H1 (cell line): Measurements from ENCODE around the gene DHRS1. TPM values are rescaled to one million over a fixed set of nuclear protein-coding genes. Genes with fewer than 3 reads are reported as not detected.

Experiments
- CTCF ChIA-PET: fragments of 300-600 bp; sonication (Branson Sonifier 250); formaldehyde crosslinking; loops from one replicate; lab custom pipeline; 2021; ENCODE audit not compliant: partially characterized antibody; lab: Charles Lee
- POLR2A ChIA-PET: fragments of 300-600 bp; sonication (Branson Sonifier 250); formaldehyde crosslinking; loops from one replicate; lab custom pipeline; 2021; ENCODE audit warnings: inconsistent platforms; ENCODE audit not compliant: partially characterized antibody; lab: Charles Lee
- DNase-seq, 2 experiments: peaks; one replicate each; pipeline versions ENCODE4 v3.0.0 to v3.0.0-alpha.2; 2010 to 2022; ENCODE audit warnings: low spot score in 2 of 2, low read depth in 1 of 2, mixed read lengths in 1 of 2
- FAIRE-seq: peaks from 2 replicates; lab custom pipeline; 2011; peaks lifted over from hg19 to GRCh38; lab: Jason Lieb, UNC
- H2AFZ ChIP-seq: 2 replicates; pipeline ENCODE4 v1.8.1; 2012; ENCODE audit warnings: low read length, inconsistent platforms
- H2AK5ac ChIP-seq: 2 replicates; pipeline ENCODE4 v1.6.1; 2013; ENCODE audit warnings: low read depth, low read length
- H2BK120ac ChIP-seq: replicated peaks from 2 replicates; pipeline ENCODE3; 2013; ENCODE audit warnings: low read depth, low read length, inconsistent platforms
- H2BK12ac ChIP-seq: 2 replicates; pipeline ENCODE4 v1.6.1; 2013; ENCODE audit warnings: low read depth, low read length
- H2BK15ac ChIP-seq: 2 replicates; pipeline ENCODE4 v1.6.1; 2013; ENCODE audit warnings: low read length
- H2BK20ac ChIP-seq: 2 replicates; pipeline ENCODE4 v1.6.1; 2013; ENCODE audit warnings: low read length
- H2BK5ac ChIP-seq: 2 replicates; pipeline ENCODE4 v1.6.1; 2013; ENCODE audit warnings: low read depth, low read length
- H3K14ac ChIP-seq: 2 replicates; pipeline ENCODE4 v1.6.1; 2013; ENCODE audit warnings: inconsistent platforms; ENCODE audit not compliant: insufficient read length
- H3K18ac ChIP-seq: 2 replicates; pipeline ENCODE4 v1.6.1; 2013; ENCODE audit warnings: low read length; ENCODE audit errors: extremely low read depth
- H3K23ac ChIP-seq: 2 replicates; pipeline ENCODE4 v1.6.1; 2013; ENCODE audit warnings: inconsistent platforms; ENCODE audit not compliant: insufficient read length
- H3K23me2 ChIP-seq: 2 replicates; pipeline ENCODE4 v1.6.1; 2013; ENCODE audit warnings: low read depth, low read length
- H3K27ac ChIP-seq: 2 replicates; pipeline ENCODE4 v1.6.1; 2011; ENCODE audit warnings: low read depth, low read length, inconsistent platforms
- H3K27me3 ChIP-seq, 4 experiments: replicated peaks in 1 of 4; 1 replicate in 1 of 4; 2 replicates in 3 of 4; pipeline versions ENCODE4 v1.6.1 to v1.8.1; 2011 to 2013; ENCODE audit warnings: low read length in 3 of 4, mild to moderate bottlenecking in 3 of 4, inconsistent platforms in 2 of 4, mixed read lengths in 2 of 4, moderate library complexity in 1 of 4; ENCODE audit not compliant: control insufficient read depth in 3 of 4, insufficient read depth in 3 of 4; ENCODE audit errors: extremely low read depth in 1 of 4
- H3K36me3 ChIP-seq, 4 experiments: 2 replicates each; pipeline versions ENCODE4 v1.6.1 to v1.8.1; 2011 to 2013; ENCODE audit warnings: mild to moderate bottlenecking in 4 of 4, low read length in 3 of 4, moderate library complexity in 2 of 4, control low read depth in 1 of 4, inconsistent platforms in 1 of 4; ENCODE audit not compliant: insufficient read depth in 4 of 4, control insufficient read depth in 2 of 4
- H3K4ac ChIP-seq: replicated peaks from 2 replicates; pipeline ENCODE3; 2013; ENCODE audit warnings: low read length, low read depth, mixed read lengths, inconsistent platforms; ENCODE audit not compliant: insufficient read length
- H3K4me1 ChIP-seq, 4 experiments: replicated peaks in 1 of 4; 1 replicate in 1 of 4; 2 replicates in 3 of 4; pipeline versions ENCODE4 v1.6.1 to v1.8.1; 2011 to 2013; ENCODE audit warnings: low read length in 3 of 4, inconsistent platforms in 2 of 4, mixed read lengths in 1 of 4; ENCODE audit not compliant: insufficient read depth in 4 of 4, control insufficient read depth in 3 of 4
- H3K4me2 ChIP-seq, 2 experiments: 2 replicates each; pipeline versions ENCODE4 v1.6.1 to v1.8.1; 2011 to 2013; ENCODE audit warnings: low read depth in 2 of 2, low read length in 2 of 2, control low read depth in 1 of 2, inconsistent platforms in 1 of 2, mild to moderate bottlenecking in 1 of 2; ENCODE audit not compliant: insufficient read depth in 1 of 2
- H3K4me3 ChIP-seq, 4 experiments: fragments of 200-600, 300-600 bp in 1 of 4; sonication (generic), shearing (Covaris generic), sonication (Bioruptor Twin) in 1 of 4; 2 replicates each; pipeline versions ENCODE4 v1.5.1 to v1.8.1; 2011 to 2016; ENCODE audit warnings: low read length in 4 of 4, low read depth in 3 of 4, control low read depth in 2 of 4, inconsistent platforms in 2 of 4, mild to moderate bottlenecking in 2 of 4, mixed read lengths in 1 of 4, moderate library complexity in 1 of 4; ENCODE audit not compliant: insufficient read depth in 2 of 4; ENCODE audit errors: extremely low read depth in 1 of 4
- H3K56ac ChIP-seq: replicated peaks from 2 replicates; pipeline ENCODE3; 2013; ENCODE audit warnings: low read depth, mild to moderate bottlenecking, mixed read lengths, low read length, inconsistent platforms; ENCODE audit not compliant: insufficient read length
- H3K79me1 ChIP-seq: 2 replicates; pipeline ENCODE4 v1.6.1; 2013; ENCODE audit warnings: low read depth, low read length, control low read depth
- H3K79me2 ChIP-seq, 2 experiments: 2 replicates each; pipeline versions ENCODE4 v1.6.1 to v1.8.1; 2012 to 2013; ENCODE audit warnings: low read length in 2 of 2, mild to moderate bottlenecking in 2 of 2, inconsistent platforms in 1 of 2; ENCODE audit not compliant: insufficient read depth in 2 of 2, control insufficient read depth in 1 of 2
- H3K9ac ChIP-seq, 4 experiments: replicated peaks in 1 of 4; 1 replicate in 1 of 4; 2 replicates in 3 of 4; pipeline versions ENCODE4 v1.6.1 to v1.8.1; 2011 to 2013; ENCODE audit warnings: low read depth in 3 of 4, low read length in 3 of 4, control low read depth in 2 of 4, mild to moderate bottlenecking in 2 of 4, moderate library complexity in 2 of 4, inconsistent platforms in 1 of 4; ENCODE audit errors: extremely low read depth in 1 of 4
- H3K9me3 ChIP-seq, 2 experiments: 2 replicates each; pipeline versions ENCODE4 v1.6.1 to v1.8.1; 2012 to 2013; ENCODE audit warnings: mild to moderate bottlenecking in 2 of 2, moderate library complexity in 2 of 2, control low read depth in 1 of 2, inconsistent platforms in 1 of 2, low read depth in 1 of 2, low read length in 1 of 2, mixed read lengths in 1 of 2; ENCODE audit not compliant: insufficient read depth in 2 of 2
- H4K20me1 ChIP-seq, 2 experiments: replicated peaks in 1 of 2; 2 replicates each; pipeline versions ENCODE3 to v1.8.1; 2011 to 2013; ENCODE audit warnings: inconsistent platforms in 2 of 2, low read length in 2 of 2, mild to moderate bottlenecking in 1 of 2; ENCODE audit not compliant: insufficient read depth in 2 of 2, control insufficient read depth in 1 of 2
- H4K5ac ChIP-seq: 2 replicates; pipeline ENCODE4 v1.6.1; 2013; ENCODE audit warnings: low read length, low read depth, mixed read lengths, inconsistent platforms; ENCODE audit not compliant: insufficient read length
- H4K8ac ChIP-seq: 2 replicates; pipeline ENCODE4 v1.8.0; 2013; ENCODE audit warnings: mild to moderate bottlenecking, moderate library complexity, low read length, inconsistent platforms; ENCODE audit not compliant: insufficient read depth; ENCODE audit errors: extremely low read depth
- H4K91ac ChIP-seq: replicated peaks from 2 replicates; pipeline ENCODE3; 2013; ENCODE audit warnings: low read length, mixed read lengths, inconsistent platforms; ENCODE audit not compliant: insufficient read length
- ASH2L ChIP-seq: fragments of 200-600, 300-600 bp; sonication (generic); IDR thresholded peaks from one replicate; pipeline ENCODE4 v1.7.1; 2017; ENCODE audit warnings: low read length
- CHD1 ChIP-seq: IDR thresholded peaks from 2 replicates; pipeline ENCODE4 v1.6.1; 2012; ENCODE audit warnings: low read depth, low read length, improper control_type of control experiment
- FOSL1 ChIP-seq: IDR thresholded peaks from 2 replicates; pipeline ENCODE4 v1.6.1; 2011; ENCODE audit warnings: mild to moderate bottlenecking, low read depth, low read length, moderate library complexity; ENCODE audit not compliant: insufficient read depth
- GABPA ChIP-seq: IDR thresholded peaks from 2 replicates; pipeline ENCODE4 v1.6.1; 2011; ENCODE audit warnings: mild to moderate bottlenecking, low read length, moderate library complexity, borderline replicate concordance; ENCODE audit not compliant: insufficient read depth
- HDAC2 ChIP-seq, 2 experiments: fragments of 300-600 bp in 1 of 2; sonication (generic) in 1 of 2; IDR thresholded peaks; 2 replicates each; pipeline ENCODE4 v1.6.1; 2011 to 2012; ENCODE audit warnings: low read depth in 2 of 2, low read length in 2 of 2, mild to moderate bottlenecking in 2 of 2, moderate library complexity in 2 of 2, borderline replicate concordance in 1 of 2, inconsistent platforms in 1 of 2
- HDAC6 ChIP-seq: IDR thresholded peaks from one replicate; pipeline ENCODE4 v1.7.1; 2012; ENCODE audit warnings: low read depth, mild to moderate bottlenecking, inconsistent platforms, low read length, moderate library complexity
- PHF8 ChIP-seq: fragments of 200-600 bp; sonication (generic); conservative IDR thresholded peaks from 2 replicates; pipeline ENCODE4 v1.7.1; 2012; ENCODE audit warnings: low read depth, mild to moderate bottlenecking, inconsistent platforms, low read length, moderate library complexity
- RAD21 ChIP-seq, 2 experiments: IDR thresholded peaks in 1 of 2; conservative IDR thresholded peaks in 1 of 2; 2 replicates each; pipeline ENCODE4 v1.6.1; 2011; ENCODE audit warnings: low read depth in 2 of 2, low read length in 2 of 2, improper control_type of control experiment in 1 of 2, inconsistent platforms in 1 of 2, mild to moderate bottlenecking in 1 of 2, moderate library complexity in 1 of 2
- RFX5 ChIP-seq: IDR thresholded peaks from 2 replicates; pipeline ENCODE4 v1.6.1; 2011; ENCODE audit warnings: low read depth, low read length, improper control_type of control experiment, borderline replicate concordance
- SIRT6 ChIP-seq: IDR thresholded peaks from one replicate; pipeline ENCODE4 v1.7.1; 2012; ENCODE audit warnings: low read length, inconsistent platforms
- WGBS, 2 experiments: shearing (Covaris generic) in 1 of 2; methylation state at CpG; one replicate each; pipeline versions ENCODE4 v1.1.6 to v1.1.7; 2013 to 2015; ENCODE audit warnings: low lambda C conversion rate in 2 of 2, mixed read lengths in 2 of 2, inconsistent platforms in 1 of 2, low coverage in 1 of 2, missing lambda C conversion rate in 1 of 2; ENCODE audit not compliant: insufficient replicate concordance in 2 of 2, insufficient coverage in 1 of 2, insufficient read length in 1 of 2; ENCODE audit errors: extremely low coverage in 1 of 2, missing lambda C conversion rate in 1 of 2; 5-methylcytosine and 5-hydroxymethylcytosine counted together
- polyA plus RNA-seq, 7 experiments: library from polyadenylated mRNA; depleted of rRNA in 3 of 7; stranded (reverse) in 5 of 7; unstranded in 2 of 7; fragments of >200 nt in 5 of 7; fragments of 200-250 nt in 2 of 7; gene quantifications; 1 replicate in 5 of 7; 2 replicates in 1 of 7; 4 replicates in 1 of 7; pipeline versions ENCODE4 v1.2.1 to v1.2.3, GENCODE V29; 2011 to 2013; ENCODE audit warnings: missing spikeins in 2 of 7, mixed read lengths in 2 of 7
- total RNA-seq: library from RNA; stranded (reverse); fragmentation: NEBNext Ultra II Directional; extraction: Animal tissue kit (Norgen Biotek cat#: 25700); gene quantifications from 2 replicates; pipeline ENCODE4 v1.2.1, GENCODE V29; 2021

Gene DHRS1
- total and polyA plus RNA-seq, 2 of the 8 experiments (the other 6 are each of a cell fraction or from before 2014, with no cell fraction given), result 8.8 to 31.7 TPM

DNA sequence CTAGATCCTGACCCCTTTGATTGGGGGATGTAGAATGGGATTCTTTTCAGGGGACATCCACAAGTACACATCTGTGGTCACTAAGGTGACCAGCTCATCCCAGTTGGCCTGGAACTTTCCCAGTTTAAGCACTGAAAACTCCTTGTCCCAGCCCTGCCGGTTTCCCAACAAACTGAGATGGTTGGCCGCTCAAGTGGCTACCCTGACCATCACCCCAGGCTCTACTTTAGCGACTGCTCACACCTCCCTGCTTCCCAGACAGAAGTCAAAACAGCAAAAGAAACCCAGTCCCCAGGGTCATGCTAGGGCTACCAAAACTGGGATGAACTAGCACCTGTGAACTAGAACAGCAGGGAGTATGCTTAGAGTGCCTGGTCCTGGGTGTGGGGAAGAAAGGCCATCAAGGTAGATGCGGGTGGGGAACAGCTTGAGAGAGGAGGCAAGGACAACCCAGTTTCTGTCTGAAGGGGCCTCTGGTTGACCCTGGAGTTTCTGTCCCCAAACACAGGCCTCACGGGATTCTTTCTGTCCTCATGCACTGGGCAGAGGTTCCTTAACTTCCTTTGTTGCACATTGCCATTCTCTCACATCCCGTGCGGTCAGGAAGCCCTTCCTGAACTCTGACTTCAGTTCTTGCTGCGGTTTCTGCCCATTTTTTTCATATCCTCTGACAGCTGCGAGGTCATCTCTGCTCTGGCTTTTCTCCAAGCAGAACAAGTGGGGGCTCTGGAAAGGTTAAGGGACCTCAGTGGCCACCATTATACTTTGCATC, 13.3 kb upstream of the DHRS1 start:
- H3K4me2 ChIP-seq, result no peak overlapping the region
- no peak overlapping the region for H3K4me3 ChIP-seq
- peaks cover 0 to 20% (median 15%) of the 10 kb centered on the region in 4 experiments; a peak in 6 of 7 replicates for H3K27me3 ChIP-seq
- CTCF ChIA-PET, result interaction anchor here (1.4 to 15.8 kb wide), 4 partner anchors 10 to 18 kb away, joined by 3 to 173 read pairs (median 10); partner anchors contain the start of gene ADCY4
- FAIRE-seq, result no peak
- H3K4ac ChIP-seq, result no peak overlapping the region
- H3K79me1 ChIP-seq, result no peaks in the 10 kb centered on the region
- H2BK5ac ChIP-seq, result no peak overlapping the region
- no peak overlapping the region for H3K27ac ChIP-seq
- no peak overlapping the region for H3K14ac ChIP-seq
- H2BK120ac ChIP-seq, result no peak overlapping the region
- H3K36me3 ChIP-seq, result peaks cover 0 to 10% (median 1%) of the 10 kb centered on the region in 4 experiments; a peak in 3 of 8 replicates
- H2AFZ ChIP-seq, result no peak overlapping the region
- no peak for TF ChIP-seq RAD21 (IDR thresholded peaks at IDR 0.05 in 1 of 2, conservative IDR thresholded peaks at IDR 0.05 in 1 of 2; ENCODE audit: low read depth in 2 of 2, low read length in 2 of 2)
- TF ChIP-seq PHF8, result no peak
- no peak for TF ChIP-seq RFX5
- TF ChIP-seq HDAC2 (IDR thresholded peaks at IDR 0.05; ENCODE audit: borderline replicate concordance in 1 of 2, low read depth in 2 of 2, low read length in 2 of 2), result no peak
- TF ChIP-seq SIRT6, result no peak
- TF ChIP-seq GABPA, result no peak
- TF ChIP-seq ASH2L, result no peak
- TF ChIP-seq CHD1, result no peak
- TF ChIP-seq FOSL1, result no peak
- TF ChIP-seq HDAC6, result no peak
- H4K20me1 ChIP-seq, result peaks cover 2 to 6% of the 10 kb centered on the region in 2 experiments
- H3K23ac ChIP-seq, result no peak overlapping the region
- H4K91ac ChIP-seq, result no peak overlapping the region
- peaks cover 1% of the 10 kb centered on the region; the same call in 1 of the 2 replicates for H3K23me2 ChIP-seq
- H3K9me3 ChIP-seq, result no peaks in the 10 kb centered on the region; a peak in 1 of 4 replicates
- POLR2A ChIA-PET, result interaction anchor here (0.8 to 5.1 kb wide), 6 partner anchors 9 to 118 kb away, joined by 3 to 35 read pairs (median 4); partner anchors contain the start of genes DHRS1, NOP9, RABGGTA and TINF2
- H3K56ac ChIP-seq, result no peak overlapping the region
- no peak overlapping the region for H3K9ac ChIP-seq
- H3K4me1 ChIP-seq, result no peaks in the 10 kb centered on the region; a peak in 2 of 7 replicates
- H2AK5ac ChIP-seq, result no peak overlapping the region
- H2BK12ac ChIP-seq, result no peak overlapping the region
- H4K8ac ChIP-seq, result no peak overlapping the region
- H4K5ac ChIP-seq, result no peak overlapping the region
- no peak overlapping the region for H2BK15ac ChIP-seq
- no peak for DNase-seq
- H3K18ac ChIP-seq, result no peak overlapping the region
- H2BK20ac ChIP-seq, result no peak overlapping the region
- H3K79me2 ChIP-seq, result no peaks in the 10 kb centered on the region
- 93% methylated on average over 9 of the region's 9 CpGs; no CpG with 5 or more reads in 1 of the 2 experiments for WGBS, 2 experiments
